ENCODE measurements around the gene MAOB. TPM values are rescaled to one million over a fixed set of nuclear protein-coding genes. Genes with fewer than 3 reads are reported as not detected.

Gene MAOB
- total RNA-seq, 6 experiments from 2014 or later: 70.0 to 253 (median 122) TPM

GRCh38 chrX:43876680-43877079 is 5.6 kb downstream of the MAOB start:
- no peak overlapping the region for H3K4me3 ChIP-seq
- intact Hi-C loops (cut with DNase I): no loop called here
- TF ChIP-seq CTCF (IDR thresholded peaks at IDR 0.05) (no peak), POLR2A (IDR thresholded peaks at IDR 0.05) (no peak)
- peaks cover 0 to 11% (median 0%) of the 10 kb centered on the region in 4 donors for H3K4me1 ChIP-seq
- no peak overlapping the region for H3K27ac ChIP-seq
- no peaks in the 10 kb centered on the region for H3K9me3 ChIP-seq
- ATAC-seq (no peak), DNase-seq (no peak)
- 40% methylated on average over 3 of the region's 3 CpGs for WGBS (ENCODE audit: insufficient coverage, low coverage, low lambda C conversion rate, missing lambda C conversion rate)
- H3K36me3 ChIP-seq: no peaks in the 10 kb centered on the region
- peaks cover 0 to 5% of the 10 kb centered on the region in 2 donors for H3K27me3 ChIP-seq

- WGBS (ENCODE audit: insufficient coverage, low coverage, low lambda C conversion rate, missing lambda C conversion rate): 48% methylated on average over 3 of the region's 3 CpGs
- peak in 3 of 4 donors; percentile 45 to 50 (median 47) for ATAC-seq
- no peaks in the 10 kb centered on the region for H3K27me3 ChIP-seq
- no peak overlapping the region for H3K4me3 ChIP-seq
- no peaks in the 10 kb centered on the region for H3K9me3 ChIP-seq
- no peak overlapping the region for H3K27ac ChIP-seq
- H3K4me1 ChIP-seq: peaks cover 0 to 45% (median 3%) of the 10 kb centered on the region in 4 donors
- intact Hi-C loops (cut with DNase I): no loop called here
- TF ChIP-seq CTCF (IDR thresholded peaks at IDR 0.05) (no peak), POLR2A (IDR thresholded peaks at IDR 0.05) (no peak)
- no peaks in the 10 kb centered on the region for H3K36me3 ChIP-seq
- DNase-seq: peak in 1 of 3 donors; percentile 29
Observed at GRCh38 chrX:43870758-43871419, 11.4 kb downstream of the MAOB start.

- no peak for DNase-seq
- WGBS (ENCODE audit: insufficient coverage, low coverage, low lambda C conversion rate, missing lambda C conversion rate): 47% methylated on average over 3 of the region's 3 CpGs
- H3K9me3 ChIP-seq: no peaks in the 10 kb centered on the region
- ATAC-seq: no peak
- H3K4me3 ChIP-seq: no peak overlapping the region
- intact Hi-C loops (cut with DNase I): no loop called here
- H3K27ac ChIP-seq: no peak overlapping the region
- no peaks in the 10 kb centered on the region for H3K27me3 ChIP-seq
- TF ChIP-seq POLR2A (IDR thresholded peaks at IDR 0.05) (no peak), CTCF (IDR thresholded peaks at IDR 0.05) (no peak)
- H3K36me3 ChIP-seq: no peaks in the 10 kb centered on the region
- peaks cover 0 to 44% (median 3%) of the 10 kb centered on the region in 4 donors for H3K4me1 ChIP-seq
Observed at GRCh38 chrX:43870011-43870410, 12.2 kb downstream of the MAOB start.

- TF ChIP-seq CTCF (IDR thresholded peaks at IDR 0.05) (no peak), POLR2A (IDR thresholded peaks at IDR 0.05) (no peak)
- DNase-seq: no peak
- intact Hi-C loops (cut with DNase I): no loop called here
- no peaks in the 10 kb centered on the region for H3K36me3 ChIP-seq
- H3K4me3 ChIP-seq: no peak overlapping the region
- peaks cover 0 to 46% (median 3%) of the 10 kb centered on the region in 4 donors for H3K4me1 ChIP-seq
- H3K27me3 ChIP-seq: no peaks in the 10 kb centered on the region
- H3K27ac ChIP-seq: no peak overlapping the region
- WGBS (ENCODE audit: insufficient coverage, low coverage, low lambda C conversion rate, missing lambda C conversion rate): 19% methylated on average over 6 of the region's 6 CpGs
- H3K9me3 ChIP-seq: no peaks in the 10 kb centered on the region
- peak; percentile 31 to 74 (median 55) for ATAC-seq
Observed at GRCh38 chrX:43868791-43869190, 13.5 kb downstream of the MAOB start.
